GM12875 (cell line): ENCODE measurements around the gene SPEN.

Experiments
- H3K4me3 ChIP-seq: one replicate; pipeline ENCODE4 v1.5.1; 2011; ENCODE audit warnings: low read depth, low read length, control low read depth
- TF ChIP-seq, protein P1 (sequence below): IDR thresholded peaks from 2 replicates; pipeline ENCODE4 v1.5.1; 2011; ENCODE audit warnings: low read depth, mild to moderate bottlenecking, control low read depth, inconsistent platforms, low read length, moderate library complexity, borderline replicate concordance; ENCODE audit not compliant: insufficient read depth

SPEN gene

DNA sequence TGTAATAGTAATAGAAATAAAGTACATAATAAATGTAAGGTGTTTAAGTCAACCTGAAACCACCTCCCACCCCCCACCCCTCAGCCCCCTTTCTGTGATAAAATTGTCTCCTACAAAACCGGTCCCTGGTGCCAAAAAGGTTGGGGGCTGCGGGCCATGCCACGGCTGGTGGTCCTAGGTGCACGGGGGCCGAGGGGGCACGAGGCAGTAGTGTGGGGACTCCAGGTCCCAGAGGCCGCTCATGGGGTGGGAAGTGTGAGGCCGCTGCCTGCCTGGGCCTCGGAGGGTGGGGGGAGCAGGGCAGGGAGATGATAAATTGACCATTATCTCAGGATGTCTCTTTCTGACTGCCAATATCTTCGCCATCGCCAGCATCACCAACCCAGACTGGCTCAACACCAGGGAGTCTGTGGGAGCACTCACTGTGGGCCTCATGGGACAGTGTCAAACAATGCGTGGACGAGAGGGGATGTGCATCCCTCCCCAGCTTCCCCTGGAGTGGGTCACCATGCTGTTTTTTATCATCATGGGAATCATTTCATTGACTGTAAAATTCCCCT, 121.9 kb downstream of the SPEN start:
- TF ChIP-seq, protein P1, sequence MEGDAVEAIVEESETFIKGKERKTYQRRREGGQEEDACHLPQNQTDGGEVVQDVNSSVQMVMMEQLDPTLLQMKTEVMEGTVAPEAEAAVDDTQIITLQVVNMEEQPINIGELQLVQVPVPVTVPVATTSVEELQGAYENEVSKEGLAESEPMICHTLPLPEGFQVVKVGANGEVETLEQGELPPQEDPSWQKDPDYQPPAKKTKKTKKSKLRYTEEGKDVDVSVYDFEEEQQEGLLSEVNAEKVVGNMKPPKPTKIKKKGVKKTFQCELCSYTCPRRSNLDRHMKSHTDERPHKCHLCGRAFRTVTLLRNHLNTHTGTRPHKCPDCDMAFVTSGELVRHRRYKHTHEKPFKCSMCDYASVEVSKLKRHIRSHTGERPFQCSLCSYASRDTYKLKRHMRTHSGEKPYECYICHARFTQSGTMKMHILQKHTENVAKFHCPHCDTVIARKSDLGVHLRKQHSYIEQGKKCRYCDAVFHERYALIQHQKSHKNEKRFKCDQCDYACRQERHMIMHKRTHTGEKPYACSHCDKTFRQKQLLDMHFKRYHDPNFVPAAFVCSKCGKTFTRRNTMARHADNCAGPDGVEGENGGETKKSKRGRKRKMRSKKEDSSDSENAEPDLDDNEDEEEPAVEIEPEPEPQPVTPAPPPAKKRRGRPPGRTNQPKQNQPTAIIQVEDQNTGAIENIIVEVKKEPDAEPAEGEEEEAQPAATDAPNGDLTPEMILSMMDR, result no peak
- H3K4me3 ChIP-seq, result no peak overlapping the region

DNA sequence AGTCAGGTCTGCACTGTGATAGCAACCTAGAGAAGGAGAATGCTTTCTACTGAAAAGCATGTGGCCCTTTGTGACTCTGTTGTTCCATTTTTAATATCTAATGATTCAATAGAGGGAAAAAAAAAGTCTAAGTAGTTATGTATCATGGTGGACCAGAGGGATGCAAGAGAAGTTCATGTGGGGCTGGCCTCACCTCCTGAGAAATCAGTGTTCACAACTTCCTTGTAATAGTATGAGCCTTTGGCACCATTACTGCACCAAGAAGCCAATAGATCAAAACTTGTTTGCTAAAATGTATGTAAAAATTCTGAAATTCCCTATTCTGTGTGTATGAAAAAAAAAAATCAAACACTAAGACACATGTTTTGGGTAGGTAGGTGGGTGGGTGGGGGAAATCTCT, 123.4 kb downstream of the SPEN start:
- H3K4me3 ChIP-seq, result no peak overlapping the region
- TF ChIP-seq, protein P1, result no peak

DNA sequence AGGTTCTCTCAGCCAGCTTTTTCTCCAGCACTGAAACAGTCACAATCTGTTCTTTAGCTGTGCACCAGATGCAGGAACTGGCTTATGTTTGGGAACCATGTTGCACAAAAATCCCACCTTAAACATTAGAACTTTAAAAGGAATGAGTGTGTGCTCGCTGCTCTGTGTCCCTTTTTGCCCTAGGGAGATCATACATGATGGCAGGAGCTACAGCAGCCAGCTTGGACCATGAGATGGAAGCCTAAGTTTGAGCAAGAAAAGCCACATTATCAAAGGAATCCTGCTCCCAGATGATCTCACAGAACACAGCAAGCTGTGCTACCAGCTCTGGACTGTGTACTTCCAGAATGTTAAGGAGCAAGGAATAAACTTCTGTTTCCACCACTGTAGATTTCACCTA, 124.9 kb downstream of the SPEN start:
- TF ChIP-seq, protein P1, result no peak
- H3K4me3 ChIP-seq, result no peak overlapping the region

DNA sequence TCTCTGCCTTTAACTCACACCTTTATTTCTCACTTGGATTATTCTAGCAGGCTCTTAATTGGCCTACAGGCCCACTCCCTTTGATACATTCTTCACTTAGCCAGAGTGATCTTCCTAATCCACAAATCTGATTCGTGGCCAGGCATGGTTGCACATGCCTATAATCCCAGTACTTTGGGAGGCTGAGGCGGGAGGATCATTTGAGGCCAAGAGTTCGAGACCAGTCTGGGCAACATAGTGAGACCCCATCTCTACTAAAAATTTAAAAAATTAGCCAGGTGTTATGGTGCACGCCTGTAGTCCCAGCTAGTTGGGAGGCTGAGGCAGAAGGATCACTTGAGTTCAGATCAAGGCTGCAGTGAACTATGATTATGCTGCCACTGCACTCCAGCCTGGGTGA, 126.3 kb downstream of the SPEN start:
- TF ChIP-seq, protein P1, result no peak

DNA sequence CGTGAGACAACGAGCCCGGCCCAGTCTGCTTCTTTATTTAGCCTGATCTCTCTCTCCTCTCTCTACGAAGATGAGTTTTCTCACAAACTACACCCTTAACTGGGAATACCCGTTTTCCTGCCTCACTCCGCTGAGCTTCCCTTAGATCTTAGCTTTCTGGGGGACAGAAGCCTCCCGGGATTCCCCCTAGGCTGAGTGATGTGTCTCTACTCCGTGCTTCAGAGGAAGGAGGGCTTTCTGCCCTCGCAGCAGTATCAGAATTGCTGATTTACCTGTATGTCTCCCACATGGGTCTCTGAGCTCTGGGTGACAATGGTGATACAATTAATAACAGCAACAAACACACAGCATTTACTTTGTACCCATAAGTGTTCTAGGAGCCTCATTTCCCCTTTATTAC, 127.3 kb downstream of the SPEN start:
- TF ChIP-seq, protein P1, result no peak
- H3K4me3 ChIP-seq, result peak overlapping the region; percentile 66

More for the DNA sequence above, 126.3 kb downstream of the SPEN start:
- H3K4me3 ChIP-seq, result no peak overlapping the region

DNA sequence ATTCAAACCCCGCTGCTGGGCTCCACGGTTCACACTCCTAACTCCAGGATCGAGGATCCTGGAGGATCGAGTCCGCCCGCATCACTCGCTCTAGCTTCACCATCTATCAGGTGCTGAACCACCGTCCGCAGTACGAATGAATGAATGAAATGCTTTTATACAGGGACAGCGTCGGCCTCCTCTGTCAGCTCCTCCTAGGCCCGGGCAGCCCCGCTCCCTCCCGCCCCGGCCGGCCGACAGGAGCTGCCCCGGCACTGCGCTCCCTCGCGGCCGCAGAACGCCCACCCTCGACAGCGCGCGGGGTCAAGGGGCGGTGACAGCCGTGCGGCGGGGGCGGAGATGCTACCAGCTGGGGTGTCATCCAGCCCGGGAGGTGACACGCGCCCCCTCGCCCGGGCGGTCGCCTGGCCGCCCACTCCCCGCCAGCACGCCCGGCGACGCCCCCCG, 127.9 kb downstream of the SPEN start:
- H3K4me3 ChIP-seq, result peak overlapping the region; percentile 66
- TF ChIP-seq, protein P1, result peak; percentile 16; the same call in 1 of the 2 replicates
